Measurements from ENCODE around the gene MEA1. TPM values are rescaled to one million over a fixed set of nuclear protein-coding genes. Genes with fewer than 3 reads are reported as not detected.

Gene MEA1
- total and polyA plus RNA-seq, 2 experiments from 2014 or later = 70.5 to 205 TPM

GRCh38 chr6:43060755-43061633, 47.2 kb upstream of the MEA1 start (continued):
- no peak for TF ChIP-seq ZNF462 (CRISPR knock-in tag; IDR thresholded peaks at IDR 0.05)
- no peak for TF ChIP-seq CREB1 (CRISPR knock-in tag; IDR thresholded peaks at IDR 0.05; ENCODE audit: low read depth)
- TF ChIP-seq JUNB (IDR thresholded peaks at IDR 0.05; ENCODE audit: unreplicated experiment) = no peak
- no peak for TF ChIP-seq NANOG (IDR thresholded peaks at IDR 0.05; ENCODE audit: borderline replicate concordance)
- no peak for TF ChIP-seq REST (IDR thresholded peaks at IDR 0.05; ENCODE audit: unreplicated experiment)
- no peak for TF ChIP-seq EZH2phosphoT487 (IDR thresholded peaks at IDR 0.05; ENCODE audit: unreplicated experiment)
- no peak for TF ChIP-seq ZNF331 (CRISPR knock-in tag; IDR thresholded peaks at IDR 0.05; ENCODE audit: low read depth)
- no peak for TF ChIP-seq ZNF114 (CRISPR knock-in tag; IDR thresholded peaks at IDR 0.05)
- no peak for TF ChIP-seq CTCF (conservative IDR thresholded peaks at IDR 0.05; ENCODE audit: low read depth in 2 of 2)
